ENCODE results near the gene CPXCR1. TPM values are rescaled to one million over a fixed set of nuclear protein-coding genes. Genes with fewer than 3 reads are reported as not detected.
"Not testable (repeated sequence)": the region's sequence is repeated elsewhere in the genome, so short reads cannot be mapped to it uniquely, and the experiment has no call there.

Gene CPXCR1
- not detected for total RNA-seq

DNA sequence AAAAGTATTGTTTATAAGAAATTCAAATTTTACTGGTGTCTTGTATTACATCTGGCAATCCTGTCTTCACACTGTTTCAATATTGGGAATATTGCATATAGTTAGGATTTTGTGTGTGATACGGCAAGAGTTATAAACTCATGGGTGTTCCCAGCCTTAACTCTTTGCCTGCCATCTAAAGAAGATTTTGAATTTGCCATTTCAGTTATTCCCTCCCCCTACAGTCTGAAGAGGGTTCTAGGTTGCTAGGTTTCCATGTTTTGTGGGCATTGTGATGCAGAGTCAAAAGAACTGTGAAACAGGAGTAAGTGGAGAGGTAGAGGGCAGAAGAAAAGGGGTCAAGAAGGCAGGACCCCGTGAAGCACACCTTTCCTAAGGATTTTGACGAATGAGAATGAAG is at the start of gene CPXCR1:
CPXCR1 (plus strand) TSS at position 301 of the 400 bp plus-strand sequence. CDS start 6,190 bp downstream, outside the sequence.
- no peak within 1 kb of the TSS for H3K27ac ChIP-seq
- TF ChIP-seq, protein P1, sequence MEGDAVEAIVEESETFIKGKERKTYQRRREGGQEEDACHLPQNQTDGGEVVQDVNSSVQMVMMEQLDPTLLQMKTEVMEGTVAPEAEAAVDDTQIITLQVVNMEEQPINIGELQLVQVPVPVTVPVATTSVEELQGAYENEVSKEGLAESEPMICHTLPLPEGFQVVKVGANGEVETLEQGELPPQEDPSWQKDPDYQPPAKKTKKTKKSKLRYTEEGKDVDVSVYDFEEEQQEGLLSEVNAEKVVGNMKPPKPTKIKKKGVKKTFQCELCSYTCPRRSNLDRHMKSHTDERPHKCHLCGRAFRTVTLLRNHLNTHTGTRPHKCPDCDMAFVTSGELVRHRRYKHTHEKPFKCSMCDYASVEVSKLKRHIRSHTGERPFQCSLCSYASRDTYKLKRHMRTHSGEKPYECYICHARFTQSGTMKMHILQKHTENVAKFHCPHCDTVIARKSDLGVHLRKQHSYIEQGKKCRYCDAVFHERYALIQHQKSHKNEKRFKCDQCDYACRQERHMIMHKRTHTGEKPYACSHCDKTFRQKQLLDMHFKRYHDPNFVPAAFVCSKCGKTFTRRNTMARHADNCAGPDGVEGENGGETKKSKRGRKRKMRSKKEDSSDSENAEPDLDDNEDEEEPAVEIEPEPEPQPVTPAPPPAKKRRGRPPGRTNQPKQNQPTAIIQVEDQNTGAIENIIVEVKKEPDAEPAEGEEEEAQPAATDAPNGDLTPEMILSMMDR (IDR thresholded peaks at IDR 0.05) = no peak
- TF ChIP-seq POLR2A (IDR thresholded peaks at IDR 0.05) (no peak), POLR2AphosphoS5 (IDR thresholded peaks at IDR 0.05) (no peak)
- H3K4me3 ChIP-seq = no peak within 1 kb of the TSS
- H3K36me3 ChIP-seq = no peaks in the 10 kb centered on the region
- H3K9me3 ChIP-seq = peaks cover 0 to 8% of the 10 kb centered on the region in 2 donors
- DNase-seq (ENCODE audit: low spot score in 2 of 2) = no peak
- H3K27me3 ChIP-seq = peaks cover 0 to 5% of the 10 kb centered on the region in 2 donors
- no peaks in the 10 kb centered on the region for H3K4me1 ChIP-seq
- intact Hi-C loops (cut with DNase I; ENCODE audit: low total_unique reads) = no loop called here

DNA sequence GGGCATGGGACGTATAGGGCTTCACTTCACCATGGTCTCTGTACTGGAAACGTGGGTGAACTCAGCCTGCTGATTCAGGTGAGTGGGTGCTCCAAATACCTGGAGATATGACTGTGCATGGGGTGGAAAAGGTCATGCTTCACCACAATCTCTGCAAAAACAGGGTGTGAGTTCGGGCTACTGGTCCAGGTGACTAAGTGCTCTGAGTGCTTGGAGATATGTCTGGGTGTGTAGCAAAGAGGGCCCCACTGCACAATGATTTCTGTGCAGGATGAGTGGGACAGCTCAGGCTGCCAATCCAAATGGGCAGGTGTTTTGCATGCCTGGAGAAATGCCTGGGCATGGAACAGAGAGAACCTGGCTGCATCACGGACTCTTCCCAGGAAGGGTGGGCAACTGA is 11.2 kb upstream of the CPXCR1 start:
- Histone ChIP-seq H3K4me3 (no peak overlapping the region), H3K9me3 (no peaks in the 10 kb centered on the region), H3K4me1 (no peaks in the 10 kb centered on the region), H3K36me3 (no peaks in the 10 kb centered on the region), H3K27ac (no peak overlapping the region), H3K27me3 (peaks cover 0 to 9% of the 10 kb centered on the region in 2 donors)
- intact Hi-C loops (cut with DNase I; ENCODE audit: low total_unique reads) = no loop called here
- DNase-seq (ENCODE audit: low spot score in 2 of 2) = no peak
- no peak for TF ChIP-seq POLR2A (IDR thresholded peaks at IDR 0.05)
- TF ChIP-seq, protein P1 (IDR thresholded peaks at IDR 0.05) = no peak
- no peak for TF ChIP-seq POLR2AphosphoS5 (IDR thresholded peaks at IDR 0.05)

DNA sequence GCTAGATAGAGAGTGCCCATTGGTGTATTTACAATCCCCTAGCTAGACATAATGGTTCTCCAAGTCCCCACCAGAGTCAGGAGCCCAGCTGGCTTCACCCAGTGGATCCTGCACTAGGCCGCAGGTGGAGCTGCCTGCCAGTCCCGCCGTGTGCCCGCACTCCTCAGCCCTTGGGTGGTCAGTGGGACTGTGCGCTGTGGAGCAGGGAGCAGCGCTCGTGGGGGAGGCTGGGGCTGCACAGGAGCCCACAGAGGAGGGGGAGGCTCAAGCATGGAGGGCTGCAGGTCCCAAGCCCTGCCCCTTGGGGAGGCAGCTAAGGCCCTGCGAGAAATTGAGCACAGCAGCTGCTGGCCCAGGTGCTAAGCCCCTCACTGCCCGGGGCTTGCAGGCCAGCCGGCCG is 810 bp upstream of the CPXCR1 start:
- H3K27ac ChIP-seq; DNase-seq (ENCODE audit: low spot score in 2 of 2); H3K4me3 ChIP-seq; H3K27me3 ChIP-seq; H3K4me1 ChIP-seq; H3K9me3 ChIP-seq; H3K36me3 ChIP-seq; intact Hi-C loops (cut with DNase I; ENCODE audit: low total_unique reads): not testable (repeated sequence)

DNA sequence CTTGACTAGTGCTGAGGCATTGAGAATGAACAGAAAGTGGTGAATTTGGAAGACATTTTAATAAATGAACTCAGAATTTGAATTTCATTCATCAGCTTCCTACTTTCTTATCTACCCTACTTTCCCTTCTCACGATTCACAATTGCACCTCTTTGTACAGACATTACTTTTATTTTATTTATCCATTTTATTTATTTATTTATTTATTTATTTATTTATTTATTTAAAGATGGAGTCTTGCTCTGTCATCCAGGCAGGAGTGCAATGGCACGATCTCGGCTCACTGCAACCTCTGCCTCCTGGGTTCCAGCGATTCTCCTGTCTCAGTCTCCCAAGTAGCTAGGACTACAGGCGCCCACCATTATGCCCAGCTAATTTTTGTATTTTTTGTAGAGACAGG is 5.3 kb downstream of the CPXCR1 start:
- H3K4me3 ChIP-seq; DNase-seq (ENCODE audit: low spot score in 2 of 2); H3K36me3 ChIP-seq; intact Hi-C loops (cut with DNase I; ENCODE audit: low total_unique reads); H3K4me1 ChIP-seq; H3K27me3 ChIP-seq; H3K9me3 ChIP-seq; H3K27ac ChIP-seq: not testable (repeated sequence)

DNA sequence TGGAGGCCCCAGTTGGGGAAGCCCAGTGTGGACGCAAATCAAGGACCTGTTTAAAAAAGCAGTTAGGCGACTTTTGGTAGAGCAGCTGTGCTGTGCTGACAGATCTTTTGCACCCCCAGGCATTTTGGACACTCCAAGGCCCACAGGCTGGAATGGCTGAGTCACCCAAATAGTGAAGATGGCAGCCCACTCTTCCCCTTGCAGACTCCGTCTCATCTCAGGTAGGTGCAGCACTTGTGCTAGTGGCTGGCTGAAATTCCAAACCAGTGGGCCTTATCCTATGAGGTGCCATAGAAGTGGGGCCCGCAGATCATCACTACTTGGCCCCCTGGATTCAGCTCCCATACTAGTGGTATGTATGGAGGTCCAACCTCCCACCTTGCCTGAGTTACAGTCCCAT is 42.8 kb downstream of the CPXCR1 start:
- intact Hi-C loops (cut with DNase I; ENCODE audit: low total_unique reads) = no loop called here
- no peak overlapping the region for H3K4me3 ChIP-seq

More for the DNA sequence above, 42.8 kb downstream of the CPXCR1 start:
- no peaks in the 10 kb centered on the region for H3K36me3 ChIP-seq
- no peak overlapping the region for H3K27ac ChIP-seq
- no peaks in the 10 kb centered on the region for H3K4me1 ChIP-seq
- TF ChIP-seq, protein P1 (IDR thresholded peaks at IDR 0.05) = no peak
- TF ChIP-seq POLR2A (IDR thresholded peaks at IDR 0.05) = no peak
- TF ChIP-seq POLR2AphosphoS5 (IDR thresholded peaks at IDR 0.05) = no peak
- H3K27me3 ChIP-seq = peaks cover 0 to 18% of the 10 kb centered on the region in 2 donors
- no peak for DNase-seq (ENCODE audit: low spot score in 2 of 2)
- H3K9me3 ChIP-seq = peaks cover 0 to 10% of the 10 kb centered on the region in 2 donors
